Skeletal muscle satellite cell (primary cell): ENCODE data around the gene SORBS2. TPM values are rescaled to one million over a fixed set of nuclear protein-coding genes. Genes with fewer than 3 reads are reported as not detected.
"Not testable (repeated sequence)": the region's sequence is repeated elsewhere in the genome, so short reads cannot be mapped to it uniquely, and the experiment has no call there.

Source experiments
- H3K27me3 ChIP-seq: 2 replicates; pipeline ENCODE4 v1.7.0; 2013; ENCODE audit warnings: low read length; ENCODE audit not compliant: control insufficient read depth, insufficient read depth
- H3K36me3 ChIP-seq: 2 replicates; pipeline ENCODE4 v1.7.0; 2013; ENCODE audit warnings: mild to moderate bottlenecking, control low read depth, low read length; ENCODE audit not compliant: insufficient read depth
- H3K4me1 ChIP-seq: 2 replicates; pipeline ENCODE4 v1.7.0; 2013; ENCODE audit warnings: low read length; ENCODE audit not compliant: control insufficient read depth, insufficient read depth
- H3K4me2 ChIP-seq: 2 replicates; pipeline ENCODE4 v1.7.0; 2013; ENCODE audit warnings: mild to moderate bottlenecking, low read length
- H3K4me3 ChIP-seq: 2 replicates; pipeline ENCODE4 v1.7.0; 2013; ENCODE audit warnings: low read length
- H3K9ac ChIP-seq: 2 replicates; pipeline ENCODE4 v1.7.0; 2013; ENCODE audit warnings: mild to moderate bottlenecking, low read depth, low read length, moderate library complexity
- H3K9me3 ChIP-seq: replicated peaks from 2 replicates; pipeline ENCODE4 v1.7.0; 2013; ENCODE audit warnings: mild to moderate bottlenecking, control low read depth, low read length
- total RNA-seq: library from RNA; depleted of rRNA; stranded (reverse); fragments of >200 nt; gene quantifications from 2 replicates; pipeline ENCODE4 v1.2.3, GENCODE V29; 2012; rRNA removed

SORBS2 gene
- total RNA-seq, result 14.4 and 45.9 TPM in 2 replicates

DNA sequence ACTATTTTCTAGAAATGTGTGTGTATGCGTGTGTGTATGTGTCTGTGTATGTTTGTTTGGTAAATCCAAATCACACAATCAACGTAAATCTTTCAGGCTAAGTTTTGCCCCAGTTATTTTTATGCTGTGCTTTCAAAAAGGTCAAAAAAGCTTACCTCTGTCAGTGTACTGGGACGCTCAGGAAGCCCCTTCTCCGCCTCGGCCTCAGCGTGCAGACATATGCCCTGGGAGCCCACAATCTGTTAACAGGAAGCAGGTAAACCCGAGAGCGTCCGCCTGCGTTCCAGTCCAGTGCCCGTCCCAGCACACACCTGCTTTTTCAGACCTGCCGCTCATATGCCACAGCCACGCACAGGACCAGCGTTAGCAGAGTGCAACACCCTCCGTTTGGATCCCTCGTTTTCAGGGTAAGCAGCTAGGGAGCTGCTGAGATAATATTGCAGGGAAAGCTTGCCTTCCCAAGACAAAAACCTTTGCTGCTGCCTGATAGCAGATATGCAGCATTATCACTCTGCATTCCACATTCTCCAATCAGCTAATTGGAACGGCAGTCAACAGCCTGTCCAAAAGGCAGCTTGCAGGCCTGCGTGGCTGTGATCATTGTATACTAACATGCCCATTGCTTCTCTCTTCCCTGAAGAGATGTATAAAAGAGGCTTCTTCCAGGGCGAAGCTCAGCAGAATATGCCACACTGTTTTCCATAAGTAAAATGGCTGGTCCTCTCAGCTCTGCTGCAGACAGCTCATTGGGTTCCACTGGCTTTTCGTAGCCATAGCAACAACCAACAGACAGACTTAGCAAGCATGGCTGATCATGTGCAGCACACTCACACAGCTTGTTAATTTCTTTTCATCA lies at the start of gene SORBS2:
TSS of gene SORBS2 (minus strand) at position 686 of the 856 bp plus-strand sequence. CDS start 121,623 bp downstream, outside the sequence.
- H3K36me3 ChIP-seq, result no peaks in the 10 kb centered on the region
- H3K9me3 ChIP-seq, result no peaks in the 10 kb centered on the region
- no peak within 1 kb of the TSS for H3K9ac ChIP-seq
- H3K4me2 ChIP-seq, result peak within 1 kb of the TSS; percentile 64
- peaks cover 9% of the 10 kb centered on the region for H3K4me1 ChIP-seq
- no peak within 1 kb of the TSS for H3K4me3 ChIP-seq
- no peaks in the 10 kb centered on the region for H3K27me3 ChIP-seq

GRCh38 chr4:185859111-185859510 lies 47.1 kb upstream of the SORBS2 start:
- Histone ChIP-seq H3K4me3 (no peak overlapping the region), H3K36me3 (no peaks in the 10 kb centered on the region), H3K9ac (no peak overlapping the region)

DNA sequence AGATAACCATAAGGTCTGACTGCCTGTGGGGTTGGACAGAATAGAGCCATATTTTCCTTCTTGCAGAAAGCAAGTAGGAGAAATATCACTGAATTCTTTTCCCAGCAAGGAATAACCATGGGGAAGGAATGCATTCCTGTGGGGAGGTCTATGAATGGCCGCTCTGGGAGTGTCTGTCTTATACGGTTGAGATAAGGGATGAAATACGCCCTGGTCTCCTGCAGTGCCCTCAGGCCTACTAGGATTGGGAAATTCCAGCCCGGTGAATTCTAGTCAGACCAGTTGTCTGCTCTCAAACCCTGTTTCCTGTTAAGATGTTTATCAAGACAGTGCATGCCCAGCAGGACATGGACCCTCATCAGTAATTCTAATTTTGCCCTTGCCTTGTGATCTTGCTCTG lies 45.6 kb upstream of the SORBS2 start:
- H3K4me3 ChIP-seq, H3K9ac ChIP-seq: not testable (repeated sequence)

More at GRCh38 chr4:185859111-185859510, 47.1 kb upstream of the SORBS2 start:
- Histone ChIP-seq H3K4me2 (no peak overlapping the region), H3K9me3 (no peaks in the 10 kb centered on the region), H3K4me1 (no peaks in the 10 kb centered on the region), H3K27me3 (no peaks in the 10 kb centered on the region)

DNA sequence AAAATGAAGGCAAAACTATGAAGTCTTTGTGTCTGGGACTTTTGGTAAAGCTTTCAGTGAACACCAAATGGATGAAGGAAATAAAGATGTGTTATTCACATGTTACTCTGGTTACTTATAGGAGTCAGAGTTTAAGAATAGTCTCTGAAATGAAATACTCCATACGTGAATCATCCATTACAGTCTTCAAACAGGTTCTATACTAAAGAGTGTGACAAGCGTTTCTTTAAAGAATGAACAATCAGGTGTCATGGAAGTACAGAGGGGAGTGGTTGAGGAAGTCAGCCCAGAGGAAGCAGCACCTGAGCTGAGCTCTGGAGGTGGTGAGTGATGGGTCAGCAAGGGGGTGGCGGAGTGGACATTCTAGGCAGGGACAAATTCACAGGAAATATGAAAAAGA lies 41.8 kb upstream of the SORBS2 start:
- Histone ChIP-seq H3K9ac (no peak overlapping the region), H3K27me3 (no peaks in the 10 kb centered on the region), H3K4me3 (no peak overlapping the region), H3K4me1 (no peaks in the 10 kb centered on the region), H3K36me3 (no peaks in the 10 kb centered on the region), H3K4me2 (no peak overlapping the region), H3K9me3 (no peaks in the 10 kb centered on the region)

More for the DNA sequence above, 45.6 kb upstream of the SORBS2 start:
- not testable (repeated sequence) for H3K4me2 ChIP-seq, H3K9me3 ChIP-seq, H3K27me3 ChIP-seq, H3K36me3 ChIP-seq, H3K4me1 ChIP-seq

- H3K9ac ChIP-seq, result no peak overlapping the region
- H3K9me3 ChIP-seq, result no peaks in the 10 kb centered on the region
- no peak overlapping the region for H3K4me2 ChIP-seq
- H3K4me1 ChIP-seq, result peaks cover 3% of the 10 kb centered on the region
- H3K27me3 ChIP-seq, result no peaks in the 10 kb centered on the region
- H3K4me3 ChIP-seq, result no peak overlapping the region
- no peaks in the 10 kb centered on the region for H3K36me3 ChIP-seq
These were observed 41.0 kb upstream of the SORBS2 start for GRCh38 chr4:185852961-185853360.

GRCh38 chr4:185849664-185850550 lies 37.9 kb upstream of the SORBS2 start:
- Histone ChIP-seq H3K4me1 (peaks cover 15% of the 10 kb centered on the region), H3K4me3 (no peak overlapping the region), H3K4me2 (no peak overlapping the region), H3K9ac (no peak overlapping the region), H3K36me3 (no peaks in the 10 kb centered on the region), H3K27me3 (no peaks in the 10 kb centered on the region), H3K9me3 (no peaks in the 10 kb centered on the region)

- peaks cover 15% of the 10 kb centered on the region for H3K4me1 ChIP-seq
- peak overlapping the region; percentile 23 for H3K4me3 ChIP-seq
- no peaks in the 10 kb centered on the region for H3K9me3 ChIP-seq
- H3K27me3 ChIP-seq, result no peaks in the 10 kb centered on the region
- H3K4me2 ChIP-seq, result peak overlapping the region; percentile 61
- H3K36me3 ChIP-seq, result no peaks in the 10 kb centered on the region
- H3K9ac ChIP-seq, result peak overlapping the region; percentile 64
These were observed 35.5 kb upstream of the SORBS2 start for GRCh38 chr4:185847352-185848097.

- Histone ChIP-seq H3K4me2 (peak overlapping the region; percentile 61), H3K4me1 (peaks cover 15% of the 10 kb centered on the region), H3K9me3 (no peaks in the 10 kb centered on the region), H3K36me3 (no peaks in the 10 kb centered on the region), H3K27me3 (no peaks in the 10 kb centered on the region), H3K9ac (peak overlapping the region; percentile 64), H3K4me3 (peak overlapping the region; percentile 23)
These were observed 34.6 kb upstream of the SORBS2 start for GRCh38 chr4:185846505-185847150.

DNA sequence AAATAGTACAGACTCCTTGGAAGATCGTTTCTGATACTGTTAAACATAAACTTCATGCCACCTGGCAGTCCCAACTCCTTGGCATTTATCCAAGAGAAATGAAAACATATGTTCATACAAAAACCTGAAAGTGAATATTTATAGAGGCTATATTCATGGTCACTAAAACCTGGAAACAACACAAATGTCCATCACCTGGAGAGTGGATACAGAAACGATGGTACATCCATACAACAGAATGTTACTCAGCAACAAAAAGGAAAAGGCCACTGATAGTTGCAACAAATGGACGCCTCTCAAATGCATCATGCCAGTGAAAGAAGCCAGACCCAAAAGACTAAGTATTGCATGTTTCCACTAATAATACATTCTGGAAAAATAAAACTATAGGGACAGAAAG lies 34.0 kb upstream of the SORBS2 start:
- Histone ChIP-seq H3K9me3 (no peaks in the 10 kb centered on the region), H3K9ac (no peak overlapping the region), H3K4me3 (no peak overlapping the region), H3K4me2 (no peak overlapping the region), H3K27me3 (no peaks in the 10 kb centered on the region), H3K4me1 (peaks cover 15% of the 10 kb centered on the region), H3K36me3 (no peaks in the 10 kb centered on the region)

GRCh38 chr4:185841451-185841850 lies 29.5 kb upstream of the SORBS2 start:
- Histone ChIP-seq H3K4me1 (peaks cover 30% of the 10 kb centered on the region), H3K9ac (no peak overlapping the region), H3K4me2 (no peak overlapping the region), H3K27me3 (no peaks in the 10 kb centered on the region), H3K36me3 (no peaks in the 10 kb centered on the region), H3K9me3 (no peaks in the 10 kb centered on the region), H3K4me3 (no peak overlapping the region)
